IPS-18a (cell line): ENCODE measurements around the gene SMARCC1.
"Not testable (repeated sequence)": the region's sequence is repeated elsewhere in the genome, so short reads cannot be mapped to it uniquely, and the experiment has no call there.

Source experiments
- H3K27ac ChIP-seq: one replicate; pipeline ENCODE4 v1.5.1; 2013; ENCODE audit warnings: low read length
- H3K27me3 ChIP-seq: one replicate; pipeline ENCODE4 v1.6.1; 2013; ENCODE audit warnings: mild to moderate bottlenecking, low read length; ENCODE audit not compliant: control insufficient read depth, insufficient read depth
- H3K36me3 ChIP-seq: one replicate; pipeline ENCODE4 v1.6.1; 2013; ENCODE audit warnings: low read depth, low read length; ENCODE audit not compliant: control insufficient read depth
- H3K4me1 ChIP-seq: one replicate; pipeline ENCODE4 v1.6.1; 2013; ENCODE audit warnings: low read depth, low read length; ENCODE audit not compliant: control insufficient read depth
- H3K4me3 ChIP-seq: one replicate; pipeline ENCODE4 v1.5.1; 2013; ENCODE audit warnings: low read length
- H3K9ac ChIP-seq: one replicate; pipeline ENCODE4 v1.6.1; 2013; ENCODE audit warnings: mild to moderate bottlenecking, low read length, moderate library complexity
- H3K9me3 ChIP-seq: one replicate; pipeline ENCODE4 v1.6.1; 2013; ENCODE audit warnings: low read depth, low read length; ENCODE audit not compliant: control insufficient read depth

SMARCC1 gene

DNA sequence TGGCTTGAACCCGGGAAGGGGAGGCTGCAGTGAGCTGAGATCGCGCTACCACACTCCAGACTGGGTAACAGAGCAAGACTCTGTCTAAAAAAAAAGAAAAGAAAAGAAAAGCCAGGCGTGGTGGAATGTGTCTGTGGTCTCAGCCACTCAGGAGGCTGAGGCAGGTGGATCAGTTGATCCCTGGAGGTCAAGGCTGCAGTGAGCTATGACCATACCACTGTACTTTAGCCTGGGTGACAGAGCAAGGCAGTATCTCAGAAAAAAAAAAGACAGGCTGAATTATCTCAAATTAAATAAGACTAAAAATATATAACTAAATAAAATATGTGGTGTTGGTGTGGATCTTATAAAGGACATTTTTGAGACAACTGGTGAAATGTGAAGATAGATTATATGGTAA, 20.6 kb downstream of the SMARCC1 start:
- H3K36me3 ChIP-seq = peaks cover 59% of the 10 kb centered on the region

DNA sequence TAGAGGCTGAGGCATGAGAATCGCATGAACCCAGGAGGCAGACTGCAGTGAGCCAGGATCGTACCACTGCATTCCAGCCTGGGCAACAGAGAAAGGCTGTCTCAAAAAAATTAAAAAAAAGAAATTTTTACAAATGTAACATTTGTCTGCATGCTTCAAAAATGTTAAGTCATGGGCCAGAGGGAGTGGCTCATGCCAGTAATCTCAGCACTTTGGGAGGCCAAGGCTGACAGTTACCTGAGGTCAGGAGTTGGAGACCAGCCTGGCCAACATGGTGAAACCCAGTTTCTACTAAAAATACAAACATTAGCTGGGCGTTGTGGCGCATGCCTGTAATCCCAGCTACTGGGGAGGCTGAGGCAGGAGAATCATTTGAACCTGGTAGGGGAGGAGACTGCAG, 21.5 kb downstream of the SMARCC1 start:
- H3K4me3 ChIP-seq, H3K27ac ChIP-seq, H3K4me1 ChIP-seq, H3K27me3 ChIP-seq, H3K9ac ChIP-seq, H3K9me3 ChIP-seq: not testable (repeated sequence)
- H3K36me3 ChIP-seq = peaks cover 53% of the 10 kb centered on the region

More for the DNA sequence above, 20.6 kb downstream of the SMARCC1 start:
- no peaks in the 10 kb centered on the region for H3K4me1 ChIP-seq
- H3K9ac ChIP-seq = no peak overlapping the region
- H3K27me3 ChIP-seq = no peaks in the 10 kb centered on the region
- H3K27ac ChIP-seq = no peak overlapping the region
- no peaks in the 10 kb centered on the region for H3K9me3 ChIP-seq
- no peak overlapping the region for H3K4me3 ChIP-seq

DNA sequence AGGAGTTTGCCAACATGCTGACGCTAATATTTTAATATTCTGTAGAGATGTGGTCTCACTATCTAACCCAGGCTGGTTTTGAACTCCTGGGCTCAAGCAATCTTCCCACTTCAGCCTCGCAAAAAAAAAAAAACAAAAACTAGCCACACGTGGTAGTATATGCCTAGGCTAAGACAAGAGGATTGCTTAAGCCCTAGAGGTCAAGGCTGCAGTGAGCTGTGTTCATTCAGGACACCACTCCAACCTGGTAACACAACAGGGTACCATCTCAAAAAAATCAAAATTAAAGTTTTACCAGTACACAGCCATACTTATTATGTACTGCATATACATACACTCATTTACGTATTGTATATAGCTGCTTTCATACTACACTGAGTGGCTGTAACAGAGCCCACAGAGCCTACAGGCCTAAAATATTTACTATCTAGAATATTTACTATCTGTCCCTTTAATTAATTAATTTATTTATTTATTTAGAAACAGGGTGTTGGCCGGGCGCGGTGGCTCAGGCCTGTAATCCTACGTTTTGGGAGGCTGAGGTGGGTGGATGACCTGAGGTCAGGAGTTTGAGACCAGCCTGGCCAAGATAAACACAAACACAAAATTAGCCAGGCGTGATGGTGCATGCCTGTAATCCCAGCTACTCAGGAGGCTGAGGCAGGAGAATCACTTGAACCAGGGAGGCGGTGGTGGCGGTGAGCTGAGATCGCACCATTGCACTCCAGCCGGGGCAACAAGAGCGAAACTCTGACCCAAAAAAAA, 23.2 kb downstream of the SMARCC1 start:
- Histone ChIP-seq H3K36me3 (peaks cover 35% of the 10 kb centered on the region), H3K9me3 (no peaks in the 10 kb centered on the region), H3K9ac (no peak overlapping the region), H3K4me1 (no peaks in the 10 kb centered on the region), H3K4me3 (no peak overlapping the region), H3K27ac (no peak overlapping the region), H3K27me3 (no peaks in the 10 kb centered on the region)

DNA sequence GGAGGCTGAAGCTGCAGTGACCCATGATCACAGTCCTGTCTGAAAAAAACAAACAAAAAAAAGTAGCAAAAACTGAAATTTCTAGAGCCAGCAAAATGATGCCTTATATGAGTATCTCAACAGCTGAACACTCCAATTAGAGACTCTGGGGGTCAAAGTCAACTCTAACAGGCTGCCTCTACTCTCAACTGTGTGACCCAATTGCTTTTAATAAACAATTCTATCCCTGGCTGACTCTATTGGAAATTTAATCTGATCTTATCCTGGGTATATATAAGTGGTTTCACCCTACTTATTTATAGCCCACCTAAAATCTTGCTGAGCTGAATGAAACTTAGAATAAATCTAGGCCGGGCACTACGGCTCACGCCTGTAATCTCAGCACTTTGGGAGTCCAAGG, 29.0 kb downstream of the SMARCC1 start:
- no peak overlapping the region for H3K9ac ChIP-seq
- no peaks in the 10 kb centered on the region for H3K27me3 ChIP-seq
- no peaks in the 10 kb centered on the region for H3K4me1 ChIP-seq
- H3K4me3 ChIP-seq = no peak overlapping the region
- no peak overlapping the region for H3K27ac ChIP-seq
- H3K36me3 ChIP-seq = peaks cover 10% of the 10 kb centered on the region
- no peaks in the 10 kb centered on the region for H3K9me3 ChIP-seq

DNA sequence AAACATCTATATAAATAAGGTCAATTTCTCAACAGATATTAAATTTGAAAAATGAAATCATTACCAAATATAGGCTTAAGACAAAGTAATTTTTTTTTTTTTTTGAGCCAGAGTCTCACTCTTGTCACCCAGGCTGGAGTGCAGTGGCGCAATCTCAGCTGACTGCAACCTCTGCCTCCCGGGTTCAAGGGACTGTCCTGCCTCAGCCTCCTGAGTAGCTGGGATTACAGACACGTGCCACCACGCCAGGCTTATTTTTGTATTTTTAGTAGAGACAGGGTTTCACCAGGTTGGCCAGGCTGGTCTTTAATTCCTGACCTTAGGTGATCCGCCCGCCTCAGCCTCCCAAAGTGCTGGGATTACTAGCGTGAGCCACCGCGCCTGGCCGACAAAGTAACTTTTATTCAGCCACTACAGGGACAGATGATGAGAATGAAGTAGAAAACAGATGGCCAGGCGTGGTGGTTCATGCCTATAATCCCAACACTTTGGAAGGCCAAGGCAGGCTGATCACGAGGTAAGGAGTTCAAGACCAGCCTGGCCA, 30.8 kb downstream of the SMARCC1 start:
- H3K4me1 ChIP-seq, H3K27me3 ChIP-seq, H3K27ac ChIP-seq, H3K36me3 ChIP-seq, H3K9me3 ChIP-seq, H3K4me3 ChIP-seq, H3K9ac ChIP-seq: not testable (repeated sequence)

DNA sequence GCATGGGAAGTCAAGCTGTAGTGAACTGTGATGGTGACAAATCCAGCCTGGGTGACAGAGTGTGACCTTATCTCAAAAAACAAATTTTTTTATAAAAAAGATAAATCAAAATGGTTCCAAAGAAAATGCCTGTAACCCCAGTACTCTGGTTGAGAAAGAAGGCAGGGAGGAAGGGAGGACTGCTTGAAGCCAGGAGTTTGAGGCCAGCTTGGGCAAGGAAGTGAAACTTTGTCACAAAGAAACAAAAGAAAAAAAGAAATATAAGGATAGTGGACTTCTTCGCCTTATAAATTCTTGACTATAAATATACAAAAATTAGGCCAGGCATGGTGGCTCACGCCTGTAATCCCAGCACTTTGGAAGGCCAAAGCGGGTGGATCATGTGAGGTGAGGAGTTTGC, 34.1 kb downstream of the SMARCC1 start:
- no peak overlapping the region for H3K9ac ChIP-seq

DNA sequence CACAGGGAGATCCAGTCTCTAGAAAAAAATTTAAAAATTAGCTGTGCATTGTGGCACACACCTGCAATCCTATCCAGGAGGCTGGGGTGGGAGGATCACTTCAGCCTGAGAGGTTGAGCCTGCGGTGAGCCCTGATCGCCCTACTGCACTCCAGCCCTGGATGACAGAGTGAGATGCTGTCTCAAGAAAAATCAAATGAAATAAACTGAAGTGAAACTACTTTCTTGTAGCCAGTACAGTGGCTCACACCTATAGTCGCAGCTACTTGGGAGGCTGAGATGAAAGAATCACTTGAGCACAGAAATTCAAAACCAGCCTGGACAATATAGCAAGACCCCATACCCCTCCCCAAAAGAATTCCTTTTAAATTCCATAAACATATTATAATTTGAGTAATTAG, 35.4 kb downstream of the SMARCC1 start:
- Histone ChIP-seq H3K9me3 (no peaks in the 10 kb centered on the region), H3K4me1 (no peaks in the 10 kb centered on the region), H3K27ac (no peak overlapping the region), H3K4me3 (no peak overlapping the region), H3K27me3 (no peaks in the 10 kb centered on the region), H3K9ac (no peak overlapping the region), H3K36me3 (peaks cover 31% of the 10 kb centered on the region)

More for the DNA sequence above, 34.1 kb downstream of the SMARCC1 start:
- Histone ChIP-seq H3K27me3 (no peaks in the 10 kb centered on the region), H3K9me3 (no peaks in the 10 kb centered on the region), H3K4me1 (no peaks in the 10 kb centered on the region), H3K36me3 (peaks cover 31% of the 10 kb centered on the region), H3K4me3 (no peak overlapping the region), H3K27ac (no peak overlapping the region)

DNA sequence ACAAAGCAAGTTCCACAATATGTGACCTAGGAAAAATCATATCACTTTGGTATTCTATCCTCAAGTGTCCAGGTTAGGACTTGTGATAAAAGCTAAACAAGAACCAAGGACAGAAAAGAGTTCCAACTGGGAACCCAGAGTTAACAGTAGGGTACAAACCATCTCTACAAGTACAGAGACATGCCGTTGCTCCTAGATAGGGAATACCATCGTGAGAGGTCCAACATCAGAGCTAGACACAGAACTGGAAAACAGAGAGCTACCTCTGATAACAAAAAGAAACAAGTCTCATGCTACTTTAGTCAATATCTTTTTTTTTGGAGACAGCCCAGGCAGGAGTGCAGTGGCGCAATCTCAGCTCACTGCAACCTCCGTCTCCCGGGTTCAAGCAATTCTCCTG, 37.8 kb downstream of the SMARCC1 start:
- H3K36me3 ChIP-seq = peaks cover 31% of the 10 kb centered on the region
- H3K27me3 ChIP-seq = no peaks in the 10 kb centered on the region
- no peak overlapping the region for H3K4me3 ChIP-seq
- no peaks in the 10 kb centered on the region for H3K4me1 ChIP-seq
- H3K9me3 ChIP-seq = no peaks in the 10 kb centered on the region
- H3K27ac ChIP-seq = no peak overlapping the region
- H3K9ac ChIP-seq = no peak overlapping the region

DNA sequence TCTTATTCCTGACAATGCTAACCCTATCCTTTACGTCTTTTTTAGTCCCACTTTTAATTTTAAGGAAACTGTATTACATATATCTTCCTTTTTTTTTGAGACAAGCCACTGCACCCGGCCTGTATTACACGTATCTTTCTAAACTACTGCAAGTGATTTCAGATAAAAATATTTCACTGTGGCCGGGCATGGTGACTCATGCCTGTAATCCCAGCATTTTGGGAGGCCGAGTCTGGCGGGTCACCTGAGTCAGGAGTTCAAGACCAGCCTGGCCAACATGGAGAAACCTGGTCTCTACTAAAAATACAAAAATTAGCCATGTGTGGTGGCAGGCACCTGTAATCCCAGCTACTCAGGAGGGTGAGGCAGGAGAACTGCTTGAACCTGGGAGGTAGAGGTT, 38.3 kb downstream of the SMARCC1 start:
- H3K36me3 ChIP-seq = peaks cover 31% of the 10 kb centered on the region
- not testable (repeated sequence) for H3K9me3 ChIP-seq, H3K4me3 ChIP-seq, H3K27me3 ChIP-seq, H3K4me1 ChIP-seq, H3K27ac ChIP-seq, H3K9ac ChIP-seq

DNA sequence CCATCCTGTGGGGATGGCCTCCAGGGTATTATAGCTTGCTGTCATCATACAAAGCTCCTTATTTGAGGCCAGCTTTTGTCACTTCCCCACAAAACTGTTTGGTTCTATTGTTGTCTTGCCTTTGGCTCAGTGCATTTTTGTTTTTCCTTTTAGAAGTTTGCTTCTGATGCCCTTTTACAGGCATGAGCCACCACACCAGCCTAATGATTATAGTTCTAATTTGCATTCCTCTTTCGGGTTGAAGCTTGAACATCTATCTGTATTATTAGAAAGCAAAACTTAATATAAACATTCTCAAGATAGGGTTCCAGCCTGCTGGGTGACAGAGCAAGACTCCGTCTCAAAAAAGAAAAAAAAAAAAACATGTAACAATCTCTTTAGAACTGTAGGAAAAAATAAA, 39.8 kb downstream of the SMARCC1 start:
- H3K4me1 ChIP-seq = no peaks in the 10 kb centered on the region
- no peaks in the 10 kb centered on the region for H3K27me3 ChIP-seq
- no peak overlapping the region for H3K9ac ChIP-seq
- H3K4me3 ChIP-seq = no peak overlapping the region
- no peak overlapping the region for H3K27ac ChIP-seq
- H3K36me3 ChIP-seq = peaks cover 40% of the 10 kb centered on the region
- H3K9me3 ChIP-seq = no peaks in the 10 kb centered on the region

DNA sequence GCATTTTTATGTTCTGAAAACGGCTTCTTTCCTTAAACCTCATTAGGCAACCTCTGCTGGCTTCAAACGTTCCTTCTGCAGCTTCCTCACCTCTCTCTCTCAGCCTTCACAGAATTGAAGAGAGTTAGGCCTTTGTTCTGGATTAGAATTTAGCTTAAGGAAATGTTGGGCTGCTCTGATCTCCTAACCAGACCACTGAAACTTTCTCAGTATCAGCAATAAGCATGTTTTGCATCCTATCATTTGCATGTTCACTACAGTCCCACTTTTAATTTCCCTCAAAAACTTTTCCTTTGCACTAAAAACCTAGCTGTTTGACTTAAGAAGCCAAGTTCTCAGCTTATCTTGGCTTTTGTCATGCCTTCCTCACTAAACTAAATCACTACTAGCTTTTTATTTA, 49.5 kb downstream of the SMARCC1 start:
- Histone ChIP-seq H3K9ac (no peak overlapping the region), H3K4me3 (no peak overlapping the region), H3K36me3 (peaks cover 83% of the 10 kb centered on the region), H3K9me3 (no peaks in the 10 kb centered on the region), H3K4me1 (no peaks in the 10 kb centered on the region), H3K27ac (no peak overlapping the region), H3K27me3 (no peaks in the 10 kb centered on the region)

DNA sequence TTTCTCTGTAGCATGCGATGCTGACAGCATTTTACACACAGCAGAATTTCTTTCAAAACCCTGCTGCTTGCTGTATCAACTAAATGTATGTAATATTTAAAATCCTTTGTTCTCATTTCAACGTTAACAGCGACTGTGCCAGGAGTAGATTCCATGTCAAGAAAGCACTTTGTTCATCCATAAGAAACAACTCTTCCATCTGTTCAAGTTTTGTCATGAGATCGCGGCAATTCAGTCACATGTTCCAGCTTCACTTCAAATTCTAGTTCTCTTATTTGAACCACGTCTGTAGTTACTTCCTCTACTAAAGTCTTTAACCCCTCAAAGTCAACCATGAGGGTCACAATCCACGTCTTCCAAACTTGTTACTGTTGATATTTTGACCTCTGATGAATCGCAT, 50.6 kb downstream of the SMARCC1 start:
- H3K27me3 ChIP-seq = no peaks in the 10 kb centered on the region
- no peak overlapping the region for H3K27ac ChIP-seq
- peaks cover 84% of the 10 kb centered on the region for H3K36me3 ChIP-seq
- no peaks in the 10 kb centered on the region for H3K4me1 ChIP-seq
- H3K4me3 ChIP-seq = no peak overlapping the region
- H3K9me3 ChIP-seq = no peaks in the 10 kb centered on the region
- H3K9ac ChIP-seq = no peak overlapping the region
